GM13976 (cell line): ENCODE data around the gene PLEK.
A peak's percentile ranks its signal among the peaks of the same experiment; 100 is the strongest.

Experiments
- DNase-seq: peaks from one replicate; pipeline ENCODE4 v3.0.0; 2012; ENCODE audit warnings: low spot score
- in situ Hi-C: fragments of 300-500 bp; cut with MboI; formaldehyde crosslinking; loops from one replicate; pipeline ENCODE4 v1.12.0; 2022; ENCODE audit warnings: low sequenced_read_pairs, mixed read lengths, inconsistent platforms; ENCODE audit not compliant: unreplicated experiment
- TF ChIP-seq, protein P1 (sequence below): IDR thresholded peaks from 2 replicates; pipeline ENCODE4 v1.5.1; 2012; ENCODE audit warnings: borderline replicate concordance, mild to moderate bottlenecking; ENCODE audit not compliant: insufficient read depth; ENCODE audit errors: extremely low read depth, missing control alignments, control extremely low read depth

The PLEK gene

DNA sequence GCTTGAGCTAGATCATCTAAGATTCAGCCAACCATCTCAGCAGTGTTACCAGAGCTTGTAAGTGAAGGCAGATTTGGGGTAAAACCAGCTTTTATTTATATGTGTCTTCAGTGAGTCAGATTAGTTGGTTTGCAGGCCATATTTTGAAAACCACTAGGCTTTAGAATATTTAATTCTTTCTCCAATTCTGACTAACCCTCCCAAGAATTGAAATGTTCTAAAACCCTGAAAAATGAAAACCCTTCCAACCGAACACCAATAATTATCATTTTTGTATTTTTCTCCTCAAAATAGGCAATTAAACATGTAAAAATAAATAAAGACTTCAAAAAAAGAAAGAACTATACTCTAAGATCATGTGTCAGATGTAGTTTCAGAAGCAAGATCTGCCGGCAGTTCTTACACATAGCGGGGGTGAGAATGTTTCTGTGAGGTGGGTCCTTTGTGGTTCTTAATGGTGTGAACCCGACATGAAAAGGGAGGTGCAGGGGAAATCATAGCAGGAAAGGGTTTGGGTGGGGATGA lies 14.2 kb downstream of the PLEK start:
- DNase-seq: no peak
- in situ Hi-C loops: no loop called here
- TF ChIP-seq, protein P1, sequence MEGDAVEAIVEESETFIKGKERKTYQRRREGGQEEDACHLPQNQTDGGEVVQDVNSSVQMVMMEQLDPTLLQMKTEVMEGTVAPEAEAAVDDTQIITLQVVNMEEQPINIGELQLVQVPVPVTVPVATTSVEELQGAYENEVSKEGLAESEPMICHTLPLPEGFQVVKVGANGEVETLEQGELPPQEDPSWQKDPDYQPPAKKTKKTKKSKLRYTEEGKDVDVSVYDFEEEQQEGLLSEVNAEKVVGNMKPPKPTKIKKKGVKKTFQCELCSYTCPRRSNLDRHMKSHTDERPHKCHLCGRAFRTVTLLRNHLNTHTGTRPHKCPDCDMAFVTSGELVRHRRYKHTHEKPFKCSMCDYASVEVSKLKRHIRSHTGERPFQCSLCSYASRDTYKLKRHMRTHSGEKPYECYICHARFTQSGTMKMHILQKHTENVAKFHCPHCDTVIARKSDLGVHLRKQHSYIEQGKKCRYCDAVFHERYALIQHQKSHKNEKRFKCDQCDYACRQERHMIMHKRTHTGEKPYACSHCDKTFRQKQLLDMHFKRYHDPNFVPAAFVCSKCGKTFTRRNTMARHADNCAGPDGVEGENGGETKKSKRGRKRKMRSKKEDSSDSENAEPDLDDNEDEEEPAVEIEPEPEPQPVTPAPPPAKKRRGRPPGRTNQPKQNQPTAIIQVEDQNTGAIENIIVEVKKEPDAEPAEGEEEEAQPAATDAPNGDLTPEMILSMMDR: no peak

DNA sequence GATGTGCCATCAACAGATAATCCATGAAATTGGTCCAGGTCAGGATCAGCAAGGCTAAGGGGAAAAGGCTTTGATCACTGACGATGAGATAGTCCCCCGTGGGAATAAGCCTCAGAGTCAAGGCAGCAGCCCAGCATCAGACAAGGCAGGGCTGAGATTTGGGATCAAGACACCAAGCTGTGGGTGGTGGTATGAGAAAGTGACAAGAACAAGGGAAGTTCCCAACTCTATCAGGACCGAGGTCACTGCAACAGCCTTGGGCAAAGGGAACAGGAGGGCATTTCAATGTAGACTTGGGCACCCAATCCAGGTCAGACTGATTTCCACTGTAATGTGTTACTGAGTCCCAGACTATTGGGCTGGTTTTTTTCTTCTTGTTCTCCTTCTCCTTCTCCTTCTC lies 18.7 kb downstream of the PLEK start:
- in situ Hi-C loops: no loop called here
- TF ChIP-seq, protein P1: no peak
- no peak for DNase-seq

DNA sequence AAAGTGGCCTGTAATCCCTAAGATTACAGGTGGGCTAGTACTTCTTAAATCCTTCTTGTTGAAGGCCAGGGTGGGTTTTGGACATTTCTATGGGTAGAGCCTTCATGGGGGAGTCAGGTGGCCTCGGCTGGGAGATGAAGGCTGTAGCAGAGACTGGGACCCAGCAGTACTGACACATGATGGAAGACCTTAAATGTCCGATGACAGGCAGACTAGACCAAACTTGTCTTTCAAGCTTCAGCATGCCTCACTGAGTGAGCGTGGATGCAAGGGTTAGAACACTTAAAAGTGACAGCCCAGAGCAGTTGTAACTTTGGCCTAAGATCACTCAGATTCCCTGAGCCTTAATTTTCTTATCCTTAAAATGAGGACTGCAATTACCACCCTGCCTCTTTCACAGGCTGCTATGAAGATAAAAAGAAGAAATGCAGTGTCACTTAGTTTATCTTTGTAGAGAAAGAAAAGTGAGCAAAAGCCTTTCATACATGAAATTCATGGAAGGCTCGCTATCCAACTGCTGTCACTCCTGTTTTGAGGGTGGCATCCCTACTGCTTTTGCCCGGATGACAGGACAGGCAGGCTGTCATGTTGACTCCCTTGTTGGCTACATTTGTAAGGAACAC lies 19.5 kb downstream of the PLEK start:
- in situ Hi-C loops: no loop called here
- TF ChIP-seq, protein P1: no peak
- DNase-seq: no peak

DNA sequence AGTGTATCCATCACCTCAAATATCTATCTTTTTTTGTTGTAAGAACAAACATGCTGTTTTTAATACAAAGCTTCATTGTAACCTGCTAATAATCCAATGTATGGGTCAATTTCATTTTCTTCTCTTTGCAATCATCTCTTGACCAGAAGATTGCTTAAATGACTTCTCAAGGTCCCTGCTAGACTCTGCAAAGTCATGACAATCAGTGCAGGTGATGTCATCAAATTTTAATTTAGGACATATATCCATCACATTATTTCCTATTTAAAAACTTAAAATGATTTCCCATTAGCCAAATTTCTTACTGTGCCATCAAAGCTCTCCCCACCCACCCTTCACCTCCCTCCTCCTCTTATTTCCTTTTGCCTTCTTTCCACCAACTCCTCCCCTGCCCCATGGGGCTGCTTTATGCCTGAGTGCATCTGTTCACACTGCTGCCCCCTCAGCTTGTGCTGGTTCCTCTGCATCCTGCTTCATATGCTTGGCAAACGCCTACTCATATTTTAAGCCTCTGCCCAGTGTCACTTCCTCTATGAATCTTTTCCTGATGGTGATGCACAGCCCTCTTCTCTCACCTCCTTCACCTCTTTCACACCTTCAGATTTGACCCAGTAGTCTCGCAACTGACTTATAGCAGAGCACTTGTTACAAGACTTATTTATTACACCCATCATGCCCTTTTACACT lies 20.3 kb downstream of the PLEK start:
- peak; percentile 25 for DNase-seq
- TF ChIP-seq, protein P1: peak; percentile 16
- in situ Hi-C loops: no loop called here

DNA sequence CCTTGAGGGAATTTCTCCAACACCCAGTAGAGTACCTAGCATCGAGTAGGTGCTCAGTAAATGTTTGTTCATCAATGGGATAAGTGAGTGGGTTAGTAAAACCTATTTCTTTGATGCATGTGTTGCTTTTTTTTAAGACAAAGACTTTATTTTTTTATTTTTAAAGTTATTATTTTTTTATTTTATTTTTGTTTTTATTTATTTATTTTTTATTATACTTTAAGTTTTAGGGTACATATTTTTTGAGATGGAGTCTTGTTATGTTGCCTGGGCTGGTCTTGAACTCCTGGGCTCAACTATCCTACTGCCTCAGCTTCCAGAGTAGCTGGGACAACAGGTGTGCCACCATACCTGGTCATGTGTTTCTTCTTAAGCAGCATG lies 20.8 kb downstream of the PLEK start:
- no peak for DNase-seq
- in situ Hi-C loops: no loop called here
- TF ChIP-seq, protein P1: no peak

DNA sequence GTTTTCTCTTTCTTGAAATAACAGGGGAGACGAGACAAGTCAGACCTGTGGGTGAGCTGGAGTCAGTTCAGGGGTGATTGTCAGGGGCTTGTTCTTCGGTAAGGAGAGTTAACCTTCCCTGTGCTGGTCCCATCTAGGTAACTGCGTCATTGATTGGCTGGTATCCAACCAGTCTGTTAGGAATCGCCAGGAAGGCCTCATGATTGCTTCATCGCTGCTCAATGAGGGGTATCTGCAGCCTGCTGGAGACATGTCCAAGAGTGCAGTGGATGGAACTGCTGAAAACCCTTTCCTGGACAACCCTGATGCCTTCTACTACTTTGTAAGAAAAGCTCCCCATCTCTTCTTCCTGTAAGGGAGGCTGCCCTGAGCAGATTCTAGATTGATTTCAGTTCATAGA lies 21.3 kb downstream of the PLEK start:
- DNase-seq: no peak
- in situ Hi-C loops: no loop called here
- TF ChIP-seq, protein P1: no peak
